ENCODE results near the gene ZNF337.
A peak's percentile ranks its signal among the peaks of the same experiment; 100 is the strongest.
"Not testable (repeated sequence)": the region's sequence is repeated elsewhere in the genome, so short reads cannot be mapped to it uniquely, and the experiment has no call there.

The ZNF337 gene

DNA sequence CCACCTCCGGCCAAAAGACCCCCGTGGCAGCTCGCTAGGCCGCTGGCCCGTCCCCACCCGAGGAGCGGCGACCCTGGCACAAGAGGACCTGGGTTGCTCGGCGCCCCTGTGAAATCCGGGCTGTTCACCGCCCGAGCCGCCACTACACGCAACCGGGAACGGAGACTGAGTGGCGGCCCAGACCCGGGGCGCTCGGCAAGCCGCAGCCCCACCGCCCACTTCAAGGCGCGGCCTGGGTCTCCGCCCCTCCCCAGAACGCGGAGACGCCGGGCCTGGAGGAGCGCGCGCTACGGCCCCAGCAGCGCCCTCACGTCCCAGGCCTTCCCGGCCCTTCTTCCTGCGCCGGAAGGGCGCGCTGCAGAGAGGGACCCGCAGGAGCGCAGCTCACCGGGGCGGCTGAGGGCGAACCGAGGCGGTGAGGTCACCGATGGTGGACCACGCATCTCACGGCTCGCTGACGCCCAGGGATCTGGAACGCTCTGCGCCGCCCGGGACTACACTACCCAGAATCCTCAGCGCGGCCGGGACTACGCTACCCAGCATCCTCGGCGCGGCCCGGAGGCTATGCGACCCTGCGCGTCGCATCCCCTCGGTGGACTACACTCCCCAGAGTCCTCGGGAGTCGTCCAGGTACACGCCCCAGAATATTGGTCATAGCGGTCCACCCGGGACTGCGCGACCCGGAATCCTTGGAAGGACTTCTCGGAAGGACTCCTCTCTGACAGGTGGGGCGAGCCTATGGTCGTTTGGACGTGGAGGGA, at the start of gene ZNF337:
Gene ZNF337, minus strand, starts transcription at position 483 of the 761 bp plus-strand sequence. CDS start 10,436 bp downstream, outside the sequence.
- DNase-seq (ENCODE audit: extremely low read depth in 1 of 2, low read depth in 1 of 2) = peak; percentile 93 to 94

GRCh38 chr20:25745738-25746137, 49.1 kb upstream of the ZNF337 start:
- DNase-seq (ENCODE audit: extremely low read depth in 1 of 2, low read depth in 1 of 2) = no peak

GRCh38 chr20:25745100-25745499, 48.4 kb upstream of the ZNF337 start:
- DNase-seq (ENCODE audit: extremely low read depth in 1 of 2, low read depth in 1 of 2) = no peak

DNA sequence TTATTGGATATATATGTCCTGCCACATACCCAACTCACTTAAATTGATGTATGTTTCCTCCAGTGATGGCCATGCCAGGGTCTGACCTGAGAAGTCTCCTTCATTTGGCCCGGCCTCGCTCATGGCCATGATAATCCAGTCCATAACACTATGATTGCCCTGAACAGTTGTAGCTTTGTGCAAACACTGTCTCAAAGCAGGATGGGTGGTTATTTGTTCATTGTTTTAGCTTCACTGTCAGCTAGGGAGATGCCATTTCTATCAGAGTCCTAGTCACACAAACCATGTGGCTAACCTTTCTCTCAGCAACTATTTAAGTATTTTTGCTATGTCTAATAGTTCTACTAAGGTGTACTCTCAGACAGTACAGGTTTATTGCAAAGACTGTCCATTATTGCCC, 47.6 kb upstream of the ZNF337 start:
- no peak for DNase-seq (ENCODE audit: extremely low read depth in 1 of 2, low read depth in 1 of 2)

GRCh38 chr20:25741088-25741487, 44.4 kb upstream of the ZNF337 start:
- DNase-seq (ENCODE audit: extremely low read depth in 1 of 2, low read depth in 1 of 2) = no peak

DNA sequence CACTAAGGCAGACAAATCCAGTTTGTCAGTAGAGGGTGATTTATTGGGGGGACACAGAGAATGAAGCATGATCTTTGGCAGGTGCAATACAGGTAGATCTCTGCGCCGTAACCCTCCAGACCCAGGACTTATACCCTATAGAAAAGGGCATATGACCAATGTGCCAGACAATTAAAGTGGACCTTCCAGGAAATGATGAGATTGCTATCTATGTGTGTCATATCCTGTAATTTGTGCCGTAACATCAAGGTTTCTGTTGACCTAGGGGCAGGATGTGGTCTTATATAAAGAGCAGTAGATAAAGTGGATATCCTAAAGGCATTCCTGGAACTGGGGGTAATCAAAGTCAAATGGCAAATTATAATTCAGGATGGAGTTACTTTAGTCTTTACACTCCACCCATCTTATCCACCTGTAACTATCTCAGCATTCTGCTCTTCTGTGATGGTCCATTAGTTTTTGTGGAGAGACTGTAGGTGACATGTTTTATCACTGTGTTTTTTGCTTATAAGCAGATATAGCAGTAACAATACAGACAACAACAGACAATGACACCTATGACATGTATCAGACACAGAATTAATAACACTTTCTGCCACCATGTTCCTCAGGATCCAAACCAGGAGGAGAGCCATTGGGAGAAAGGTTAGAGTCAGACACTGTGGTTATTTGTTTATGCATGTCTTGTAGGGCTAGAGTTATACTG, 43.1 kb upstream of the ZNF337 start:
- DNase-seq (ENCODE audit: extremely low read depth in 1 of 2, low read depth in 1 of 2) = no peak

- no peak for DNase-seq (ENCODE audit: extremely low read depth in 1 of 2, low read depth in 1 of 2)
Measured at GRCh38 chr20:25738198-25738597, 41.5 kb upstream of the ZNF337 start.

DNA sequence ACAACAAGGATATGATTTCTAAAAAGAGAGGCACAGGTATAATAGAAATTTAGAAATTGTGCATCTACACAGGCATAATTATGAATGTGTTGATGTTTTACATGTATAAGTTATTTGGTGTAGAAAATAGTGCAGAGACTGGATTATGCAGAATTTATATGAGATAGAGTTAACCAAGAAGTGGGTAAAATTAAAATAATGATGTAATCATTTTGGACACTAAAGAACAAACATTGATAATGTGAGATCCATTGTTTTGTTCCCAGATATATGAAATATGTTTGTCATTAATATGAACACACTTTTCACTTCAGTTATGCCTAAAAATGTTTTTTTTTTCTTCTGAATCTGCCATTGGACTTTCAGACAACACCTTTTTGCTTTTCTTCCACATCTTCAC, 37.2 kb upstream of the ZNF337 start:
- DNase-seq (ENCODE audit: extremely low read depth in 1 of 2, low read depth in 1 of 2) = no peak

GRCh38 chr20:25730862-25731261, 34.2 kb upstream of the ZNF337 start:
- no peak for DNase-seq (ENCODE audit: extremely low read depth in 1 of 2, low read depth in 1 of 2)

GRCh38 chr20:25726357-25726756, 29.7 kb upstream of the ZNF337 start:
- DNase-seq (ENCODE audit: extremely low read depth in 1 of 2, low read depth in 1 of 2) = no peak

DNA sequence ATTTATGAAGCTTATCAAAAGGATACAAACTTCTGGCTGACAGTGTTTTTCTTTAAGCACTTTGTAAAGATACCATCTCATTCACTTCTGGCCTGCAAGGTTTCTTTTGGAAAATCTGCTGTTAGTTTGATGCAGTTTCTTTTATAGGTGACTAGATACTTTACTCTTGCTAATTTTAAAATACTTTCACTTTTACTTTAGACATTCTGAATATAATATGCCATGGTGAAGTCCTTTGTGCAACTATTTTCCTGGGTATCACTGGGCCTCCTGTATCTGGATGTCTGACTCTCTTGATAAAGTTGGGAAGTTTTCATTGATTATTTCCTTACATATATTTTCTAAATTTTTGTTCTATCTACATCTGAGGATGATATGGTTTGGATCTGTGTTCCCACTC, 29.0 kb upstream of the ZNF337 start:
- DNase-seq (ENCODE audit: extremely low read depth in 1 of 2, low read depth in 1 of 2) = no peak

- DNase-seq (ENCODE audit: extremely low read depth in 1 of 2, low read depth in 1 of 2) = no peak
Measured at GRCh38 chr20:25723975-25724374, 27.3 kb upstream of the ZNF337 start.

- DNase-seq (ENCODE audit: extremely low read depth in 1 of 2, low read depth in 1 of 2) = no peak
Measured at GRCh38 chr20:25720285-25720684, 23.6 kb upstream of the ZNF337 start.

DNA sequence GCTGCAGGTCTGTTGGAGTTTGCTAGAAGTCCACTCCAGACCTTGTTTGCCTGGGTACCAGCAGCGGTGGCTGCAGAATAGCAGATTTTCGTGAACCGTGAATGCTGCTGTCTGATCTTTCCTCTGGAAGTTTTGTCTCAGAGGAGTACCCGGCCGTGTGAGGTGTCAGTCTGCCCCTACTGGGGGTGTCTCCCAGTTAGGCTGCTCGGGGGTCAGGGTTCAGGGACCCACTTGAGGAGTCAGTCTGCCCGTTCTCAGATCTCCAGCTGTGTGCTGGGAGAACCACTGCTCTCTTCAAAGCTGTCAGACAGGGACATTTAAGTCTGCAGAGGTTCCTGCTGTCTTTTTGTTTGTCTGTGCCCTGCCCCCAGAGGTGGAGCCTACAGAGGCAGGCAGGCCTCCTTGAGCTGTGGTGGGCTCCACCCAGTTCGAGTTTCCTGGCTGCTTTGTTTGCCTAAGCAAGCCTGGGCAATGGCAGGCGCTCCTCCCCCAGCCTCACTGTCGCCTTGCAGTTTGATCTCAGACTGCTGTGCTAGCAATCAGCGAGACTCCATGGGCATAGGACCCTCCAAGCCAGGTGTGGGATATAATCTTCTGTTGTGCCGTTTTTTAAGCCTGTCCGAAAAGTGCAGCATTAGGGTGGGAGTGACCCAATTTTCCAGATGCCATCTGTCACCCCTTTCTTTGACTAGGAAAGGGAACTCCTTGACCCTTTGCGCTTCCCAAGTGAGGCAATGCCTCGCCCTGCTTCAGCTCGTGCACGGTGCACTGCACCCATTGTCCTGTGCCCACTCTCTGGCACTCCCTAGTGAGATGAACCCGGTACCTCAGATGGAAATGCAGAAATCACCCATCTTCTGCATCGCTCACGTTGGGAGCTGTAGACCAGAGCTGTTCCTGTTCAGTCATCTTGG, 22.5 kb upstream of the ZNF337 start:
- DNase-seq (ENCODE audit: extremely low read depth in 1 of 2, low read depth in 1 of 2) = not testable (repeated sequence)

- DNase-seq (ENCODE audit: extremely low read depth in 1 of 2, low read depth in 1 of 2) = no peak
Measured at GRCh38 chr20:25707695-25708094, 11.0 kb upstream of the ZNF337 start.

- DNase-seq (ENCODE audit: extremely low read depth in 1 of 2, low read depth in 1 of 2) = peak in 1 of 2 donors; percentile 16
Measured at GRCh38 chr20:25706793-25707192, 10.1 kb upstream of the ZNF337 start.

DNA sequence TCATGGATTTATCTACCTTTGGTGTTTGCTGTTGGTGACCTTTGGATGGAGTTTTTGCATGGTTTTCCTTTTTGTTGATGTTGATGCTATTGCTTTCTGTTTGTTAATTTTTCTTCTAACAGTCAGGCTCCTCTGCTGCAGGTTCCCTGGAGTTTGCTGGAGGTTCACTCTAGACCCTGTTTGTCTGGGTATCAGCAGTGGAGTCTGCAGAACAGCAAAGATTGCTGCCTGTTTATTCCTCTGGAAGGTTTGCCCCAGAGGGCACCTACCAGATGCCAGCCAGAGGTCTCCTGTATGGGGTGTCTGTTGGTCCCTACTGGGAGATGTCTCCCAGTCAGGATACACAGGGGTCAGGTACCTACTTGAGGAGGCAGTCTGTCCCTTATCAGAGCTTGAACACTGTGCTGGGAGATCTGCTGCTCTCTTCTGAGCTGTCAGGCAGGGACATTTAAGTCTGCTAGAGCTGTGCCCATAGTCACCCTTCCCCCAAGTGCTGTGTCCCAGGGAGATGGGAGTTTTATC, 9.2 kb upstream of the ZNF337 start:
- DNase-seq (ENCODE audit: extremely low read depth in 1 of 2, low read depth in 1 of 2) = no peak

- DNase-seq (ENCODE audit: extremely low read depth in 1 of 2, low read depth in 1 of 2) = not testable (repeated sequence)
Measured at GRCh38 chr20:25704303-25704702, 7.7 kb upstream of the ZNF337 start.

DNA sequence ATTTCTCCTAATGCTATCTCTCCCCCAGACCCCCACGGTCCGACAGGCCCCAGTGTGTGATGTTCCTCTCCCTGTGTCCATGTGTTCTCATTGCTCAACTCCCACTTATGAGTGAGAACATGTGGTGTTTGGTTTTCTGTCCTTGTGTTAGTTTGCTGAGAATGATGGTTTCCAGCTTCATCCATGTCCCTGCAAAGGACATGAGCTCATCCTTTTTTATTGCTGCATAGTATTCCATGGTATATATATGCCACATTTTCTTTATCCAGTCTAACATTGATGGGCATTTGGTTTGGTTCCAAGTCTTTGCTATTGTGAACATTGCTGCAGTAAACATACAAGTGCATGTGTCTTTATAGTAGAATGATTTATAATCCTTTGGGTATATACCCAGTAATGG, 4.2 kb upstream of the ZNF337 start:
- not testable (repeated sequence) for DNase-seq (ENCODE audit: extremely low read depth in 1 of 2, low read depth in 1 of 2)

GRCh38 chr20:25699914-25700313, 3.3 kb upstream of the ZNF337 start:
- DNase-seq (ENCODE audit: extremely low read depth in 1 of 2, low read depth in 1 of 2) = no peak

GRCh38 chr20:25697132-25697446, 436 bp upstream of the ZNF337 start:
- no peak for DNase-seq (ENCODE audit: extremely low read depth in 1 of 2, low read depth in 1 of 2)
